Panc1 (cell line): ENCODE measurements around the gene AMDHD2. TPM values are rescaled to one million over a fixed set of nuclear protein-coding genes. Genes with fewer than 3 reads are reported as not detected.
"Not testable (repeated sequence)": the region's sequence is repeated elsewhere in the genome, so short reads cannot be mapped to it uniquely, and the experiment has no call there.

ENCODE experiments used
- ATAC-seq: fragments of 200-7000 bp; cut with Tn5 transposase; 2 replicates; pipeline ENCODE4 v1.9.1; 2020; ENCODE audit warnings: mild to moderate bottlenecking, moderate library complexity
- BruUV-seq: library from RNA; stranded (reverse); fragments of 400-500 nt; replicated peaks from 2 replicates; lab custom pipeline; 2021; lab: Mats Ljungman, UMichigan
- CTCF ChIA-PET: fragments of 300-600 bp; sonication (Branson Sonifier 250); formaldehyde crosslinking; loops from one replicate; lab custom pipeline; 2022; ENCODE audit warnings: antibody characterized with exemption; lab: Charles Lee
- POLR2A ChIA-PET: fragments of 300-600 bp; sonication (Branson Sonifier 250); formaldehyde crosslinking; loops from one replicate; lab custom pipeline; 2022; ENCODE audit warnings: antibody characterized with exemption; lab: Charles Lee
- DNase-seq: peaks from one replicate; pipeline ENCODE4 v3.0.0-alpha.2; 2010; ENCODE audit warnings: low read depth, low spot score
- H3K27ac ChIP-seq: 2 replicates; pipeline ENCODE4 v1.5.1; 2011; ENCODE audit warnings: mild to moderate bottlenecking, low read length, inconsistent platforms
- H3K27me3 ChIP-seq: fragments of 200-500 bp; sonication (Bioruptor generic); 2 replicates; pipeline ENCODE4 v1.6.0; 2014; ENCODE audit warnings: low read length, inconsistent platforms; ENCODE audit not compliant: control insufficient read depth, insufficient read depth
- H3K36me3 ChIP-seq: fragments of 200-500 bp; sonication (Bioruptor generic); 2 replicates; pipeline ENCODE4 v1.5.1; 2014; ENCODE audit warnings: inconsistent platforms, mild to moderate bottlenecking, low read length, moderate library complexity; ENCODE audit not compliant: control insufficient read depth, insufficient read depth
- H3K4me1 ChIP-seq: 2 replicates; pipeline ENCODE4 v1.5.1; 2011; ENCODE audit warnings: inconsistent platforms, mild to moderate bottlenecking, low read length, moderate library complexity; ENCODE audit not compliant: control insufficient read depth, insufficient read depth
- H3K4me3 ChIP-seq, 2 experiments: 2 replicates each; pipeline ENCODE4 v1.5.1; 2011 to 2012; ENCODE audit warnings: low read depth in 2 of 2, low read length in 2 of 2, mild to moderate bottlenecking in 2 of 2, inconsistent platforms in 1 of 2, moderate library complexity in 1 of 2
- H3K9me3 ChIP-seq: fragments of 200-500 bp; sonication (Bioruptor generic); 2 replicates; pipeline ENCODE4 v1.5.1; 2014; ENCODE audit warnings: low read depth, mild to moderate bottlenecking, inconsistent platforms, low read length, moderate library complexity; ENCODE audit not compliant: control insufficient read depth, insufficient read depth
- POLR2AphosphoS5 ChIP-seq: IDR thresholded peaks from 2 replicates; pipeline ENCODE4 v1.6.1; 2012; ENCODE audit warnings: mild to moderate bottlenecking, low read depth, low read length, moderate library complexity
- SIN3A ChIP-seq: IDR thresholded peaks from 2 replicates; pipeline ENCODE4 v1.6.1; 2012; ENCODE audit warnings: low read depth, mild to moderate bottlenecking, low read length, moderate library complexity, borderline replicate concordance; ENCODE audit not compliant: insufficient read depth
- TCF7L2 ChIP-seq: IDR thresholded peaks from 2 replicates; pipeline ENCODE4 v1.6.1; 2011; ENCODE audit warnings: mild to moderate bottlenecking, low read depth, low read length, inconsistent platforms
- in situ Hi-C: cut with HindIII; loops from 2 replicates; pipeline ENCODE4 v1.10.0; 2016; ENCODE audit warnings: low sequenced_read_pairs, low pct_unique_long_range_greater_than_20kb
- intact Hi-C: fragments of 100-400 bp; cut with micrococcal nuclease; formaldehyde crosslinking; loops from one replicate; pipeline ENCODE4 v1.10.0; 2022; ENCODE audit not compliant: unreplicated experiment
- total RNA-seq: library from RNA; stranded (reverse); gene quantifications from one replicate; pipeline ENCODE4 v1.2.1, GENCODE V29; 2021; ENCODE audit not compliant: unreplicated experiment
- TF ChIP-seq, protein P1 (sequence below), 2 experiments: IDR thresholded peaks; 2 replicates each; pipeline ENCODE4 v1.6.1; 2011 to 2012; ENCODE audit warnings: low read depth in 2 of 2, control low read depth in 1 of 2, low read length in 1 of 2, mild to moderate bottlenecking in 1 of 2, moderate library complexity in 1 of 2; ENCODE audit not compliant: insufficient read depth in 1 of 2
- TF ChIP-seq, protein P2 (sequence below): fragments of 450-650 bp; IDR thresholded peaks from 2 replicates; pipeline ENCODE4 v1.5.1; 2017; ENCODE audit warnings: mild to moderate bottlenecking

The AMDHD2 gene
- total RNA-seq, 1 experiment from 2014 or later, result 87.5 TPM

DNA sequence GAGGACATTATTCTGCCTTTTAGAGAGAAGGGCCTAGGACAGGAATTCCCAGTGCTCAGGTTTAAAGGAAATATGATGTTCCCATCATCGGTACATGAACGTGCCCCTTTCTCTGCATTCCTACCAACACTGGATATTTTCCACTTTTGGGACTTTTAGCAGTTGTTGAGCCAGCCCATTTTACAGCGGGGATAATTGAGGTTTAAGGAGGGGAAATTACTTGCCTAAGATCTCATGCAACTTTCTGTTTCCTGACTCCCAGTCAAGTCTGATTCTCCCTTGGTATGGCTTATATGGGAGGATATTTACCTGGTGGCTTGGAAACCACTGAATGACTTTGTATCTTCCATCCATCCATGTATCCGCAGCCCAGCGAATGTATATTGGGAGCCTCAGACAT lies 14.2 kb downstream of the AMDHD2 start:
- ATAC-seq, intact Hi-C loops, H3K9me3 ChIP-seq, in situ Hi-C loops, H3K27ac ChIP-seq, H3K36me3 ChIP-seq, BruUV-seq, H3K4me3 ChIP-seq, DNase-seq, POLR2A ChIA-PET, CTCF ChIA-PET, H3K27me3 ChIP-seq: not testable (repeated sequence)
- peaks cover 18% of the 10 kb centered on the region for H3K4me1 ChIP-seq

DNA sequence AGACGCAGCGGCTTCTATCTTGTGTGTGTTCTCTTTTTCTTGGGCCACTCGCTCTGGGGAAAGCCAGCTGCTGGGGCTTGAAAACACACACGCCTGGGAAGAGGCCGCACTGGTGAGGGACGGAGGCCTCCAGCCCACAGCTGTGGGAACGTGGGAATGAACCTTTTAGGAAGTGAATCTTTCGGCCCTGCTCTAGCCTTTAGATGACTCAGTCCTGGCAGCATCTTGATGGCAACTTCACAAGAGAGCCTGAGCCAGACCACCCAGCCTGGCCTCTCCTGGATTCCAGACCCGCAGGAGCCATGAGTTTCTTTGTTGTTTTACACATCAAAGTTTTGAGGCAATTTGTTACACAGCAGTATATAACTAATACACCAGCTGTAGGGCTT lies 15.4 kb downstream of the AMDHD2 start:
- no TSS peak for BruUV-seq
- POLR2A ChIA-PET, result no interaction called here
- ATAC-seq, result no peak
- Histone ChIP-seq H3K4me1 (peaks cover 17% of the 10 kb centered on the region), H3K27ac (no peak overlapping the region), H3K9me3 (no peaks in the 10 kb centered on the region), H3K27me3 (no peaks in the 10 kb centered on the region), H3K36me3 (no peaks in the 10 kb centered on the region), H3K4me3 (no peak overlapping the region)
- intact Hi-C loops (no loop called here), in situ Hi-C loops (no loop called here)
- no peak for DNase-seq
- no peak for TF ChIP-seq POLR2AphosphoS5
- no peak for TF ChIP-seq TCF7L2
- TF ChIP-seq SIN3A, result no peak
- TF ChIP-seq, protein P1, sequence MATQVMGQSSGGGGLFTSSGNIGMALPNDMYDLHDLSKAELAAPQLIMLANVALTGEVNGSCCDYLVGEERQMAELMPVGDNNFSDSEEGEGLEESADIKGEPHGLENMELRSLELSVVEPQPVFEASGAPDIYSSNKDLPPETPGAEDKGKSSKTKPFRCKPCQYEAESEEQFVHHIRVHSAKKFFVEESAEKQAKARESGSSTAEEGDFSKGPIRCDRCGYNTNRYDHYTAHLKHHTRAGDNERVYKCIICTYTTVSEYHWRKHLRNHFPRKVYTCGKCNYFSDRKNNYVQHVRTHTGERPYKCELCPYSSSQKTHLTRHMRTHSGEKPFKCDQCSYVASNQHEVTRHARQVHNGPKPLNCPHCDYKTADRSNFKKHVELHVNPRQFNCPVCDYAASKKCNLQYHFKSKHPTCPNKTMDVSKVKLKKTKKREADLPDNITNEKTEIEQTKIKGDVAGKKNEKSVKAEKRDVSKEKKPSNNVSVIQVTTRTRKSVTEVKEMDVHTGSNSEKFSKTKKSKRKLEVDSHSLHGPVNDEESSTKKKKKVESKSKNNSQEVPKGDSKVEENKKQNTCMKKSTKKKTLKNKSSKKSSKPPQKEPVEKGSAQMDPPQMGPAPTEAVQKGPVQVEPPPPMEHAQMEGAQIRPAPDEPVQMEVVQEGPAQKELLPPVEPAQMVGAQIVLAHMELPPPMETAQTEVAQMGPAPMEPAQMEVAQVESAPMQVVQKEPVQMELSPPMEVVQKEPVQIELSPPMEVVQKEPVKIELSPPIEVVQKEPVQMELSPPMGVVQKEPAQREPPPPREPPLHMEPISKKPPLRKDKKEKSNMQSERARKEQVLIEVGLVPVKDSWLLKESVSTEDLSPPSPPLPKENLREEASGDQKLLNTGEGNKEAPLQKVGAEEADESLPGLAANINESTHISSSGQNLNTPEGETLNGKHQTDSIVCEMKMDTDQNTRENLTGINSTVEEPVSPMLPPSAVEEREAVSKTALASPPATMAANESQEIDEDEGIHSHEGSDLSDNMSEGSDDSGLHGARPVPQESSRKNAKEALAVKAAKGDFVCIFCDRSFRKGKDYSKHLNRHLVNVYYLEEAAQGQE (IDR thresholded peaks at IDR 0.05; ENCODE audit: insufficient read depth in 1 of 2, low read depth in 2 of 2, low read length in 1 of 2), result no peak
- TF ChIP-seq, protein P2, sequence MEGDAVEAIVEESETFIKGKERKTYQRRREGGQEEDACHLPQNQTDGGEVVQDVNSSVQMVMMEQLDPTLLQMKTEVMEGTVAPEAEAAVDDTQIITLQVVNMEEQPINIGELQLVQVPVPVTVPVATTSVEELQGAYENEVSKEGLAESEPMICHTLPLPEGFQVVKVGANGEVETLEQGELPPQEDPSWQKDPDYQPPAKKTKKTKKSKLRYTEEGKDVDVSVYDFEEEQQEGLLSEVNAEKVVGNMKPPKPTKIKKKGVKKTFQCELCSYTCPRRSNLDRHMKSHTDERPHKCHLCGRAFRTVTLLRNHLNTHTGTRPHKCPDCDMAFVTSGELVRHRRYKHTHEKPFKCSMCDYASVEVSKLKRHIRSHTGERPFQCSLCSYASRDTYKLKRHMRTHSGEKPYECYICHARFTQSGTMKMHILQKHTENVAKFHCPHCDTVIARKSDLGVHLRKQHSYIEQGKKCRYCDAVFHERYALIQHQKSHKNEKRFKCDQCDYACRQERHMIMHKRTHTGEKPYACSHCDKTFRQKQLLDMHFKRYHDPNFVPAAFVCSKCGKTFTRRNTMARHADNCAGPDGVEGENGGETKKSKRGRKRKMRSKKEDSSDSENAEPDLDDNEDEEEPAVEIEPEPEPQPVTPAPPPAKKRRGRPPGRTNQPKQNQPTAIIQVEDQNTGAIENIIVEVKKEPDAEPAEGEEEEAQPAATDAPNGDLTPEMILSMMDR, result no peak
- CTCF ChIA-PET, result interaction anchor here (0.7 kb wide), 1 partner anchor 427 kb away, joined by 3 read pairs; no protein-coding TSS in a partner anchor

DNA sequence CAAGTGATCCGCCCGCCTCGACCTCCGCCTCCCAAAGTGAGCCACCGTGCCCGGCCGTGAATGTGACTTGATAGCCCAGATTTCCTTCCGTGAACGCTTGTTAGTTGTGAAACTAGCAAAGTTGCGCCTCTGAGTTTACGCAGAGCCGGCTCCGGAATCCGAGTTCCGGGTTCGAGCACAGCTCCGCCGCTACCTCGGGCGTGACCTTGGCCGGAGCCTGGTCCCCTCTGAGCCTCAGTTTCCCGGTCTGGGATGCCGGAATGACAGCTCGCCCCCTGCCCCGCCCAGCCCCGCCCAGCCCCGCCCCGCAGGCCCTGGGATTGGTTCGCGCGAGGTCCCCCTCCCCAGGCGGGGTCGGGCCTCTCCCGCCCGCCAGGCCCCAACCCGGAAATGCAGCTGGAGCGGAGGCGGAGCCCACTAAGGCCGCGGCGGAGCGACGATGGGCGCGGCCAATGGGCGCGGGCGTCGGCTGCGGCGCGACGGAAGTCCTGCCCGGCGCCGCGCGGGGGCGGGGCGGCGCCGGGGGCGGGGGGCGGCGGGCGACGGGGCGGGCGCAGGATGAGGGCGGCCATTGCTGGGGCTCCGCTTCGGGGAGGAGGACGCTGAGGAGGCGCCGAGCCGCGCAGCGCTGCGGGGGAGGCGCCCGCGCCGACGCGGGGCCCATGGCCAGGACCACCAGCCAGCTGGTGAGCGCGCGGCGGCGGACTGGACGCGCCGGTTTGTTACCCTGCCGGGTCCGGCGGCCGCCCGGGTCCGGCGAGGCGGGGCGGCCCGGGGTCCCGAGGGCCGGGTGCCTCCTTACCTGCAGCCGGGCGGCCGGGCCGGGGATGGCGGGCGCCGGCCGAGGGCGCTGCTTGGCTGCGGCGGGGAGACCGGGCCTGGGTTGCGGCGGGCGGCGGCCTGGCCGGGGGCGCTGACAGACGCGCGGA lies 17.5 kb downstream of the AMDHD2 start, which contains the start of gene PDPK1:
PDPK1 (plus strand) TSS at position 571 of the 929 bp plus-strand sequence; CDS start at position 663, 92 bp downstream.
- Histone ChIP-seq H3K36me3 (no peaks in the 10 kb centered on the region), H3K27ac (peak within 1 kb of the TSS; percentile 55), H3K27me3 (no peaks in the 10 kb centered on the region), H3K4me3 (peak within 1 kb of the TSS; percentile 52 to 75), H3K4me1 (peaks cover 7% of the 10 kb centered on the region; the same call in 1 of the 2 replicates), H3K9me3 (no peaks in the 10 kb centered on the region)
- TF ChIP-seq SIN3A (0 out of 2 replicates have a peak, but pooled peaks have one; percentile 34), POLR2AphosphoS5 (no peak)
- no TSS peak for BruUV-seq
- ChIA-PET CTCF (no interaction called here), POLR2A (no interaction called here)
- DNase-seq (peak; percentile 59), ATAC-seq (peak; percentile 95)
- intact Hi-C loops (no loop called here), in situ Hi-C loops (no loop called here)

DNA sequence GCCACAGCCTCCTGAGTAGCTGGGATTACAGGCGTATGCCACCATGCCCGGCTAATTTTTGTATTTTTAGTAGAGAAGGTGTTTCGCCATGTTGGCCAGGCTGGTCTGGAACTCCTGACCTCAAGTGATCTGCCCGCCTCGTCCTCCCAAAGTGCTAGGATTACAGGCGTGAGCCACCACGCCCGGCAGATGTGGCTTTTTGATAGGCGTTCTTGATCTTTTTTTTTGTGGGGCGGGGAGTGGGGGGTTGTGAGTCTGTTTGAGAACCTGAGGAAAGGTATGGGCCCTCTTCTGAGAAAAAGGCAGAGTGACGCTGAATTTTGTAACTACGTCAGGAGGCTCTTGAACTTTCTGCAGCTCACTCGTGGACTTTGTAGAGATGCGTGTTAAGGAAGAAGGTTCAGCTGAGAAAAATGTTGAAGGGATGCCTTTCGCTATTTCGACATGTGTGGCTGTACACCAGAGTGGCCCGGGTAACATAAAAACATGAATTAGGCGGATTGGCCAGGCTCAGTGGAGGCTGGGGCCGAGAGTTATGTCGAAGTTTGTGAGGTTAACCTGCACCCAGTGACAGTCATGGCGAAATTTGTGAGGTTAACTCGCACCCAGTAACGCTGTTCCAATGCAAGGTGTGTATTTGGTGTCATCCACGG lies 19.1 kb downstream of the AMDHD2 start:
- H3K9me3 ChIP-seq, DNase-seq, in situ Hi-C loops, H3K36me3 ChIP-seq, intact Hi-C loops, POLR2A ChIA-PET, CTCF ChIA-PET, H3K27ac ChIP-seq, H3K4me1 ChIP-seq, ATAC-seq, H3K27me3 ChIP-seq: not testable (repeated sequence)
- TSS peak; percentile 69 for BruUV-seq
- peak overlapping the region in 1 of 2 experiments; percentile 61; a peak in 2 of 4 replicates for H3K4me3 ChIP-seq
